IMR-90 (cell line): ENCODE data around the gene ISCA1.

ENCODE experiments used
- MXI1 ChIP-seq: IDR thresholded peaks from 2 replicates; pipeline ENCODE4 v1.6.1; 2012; ENCODE audit warnings: low read depth, mild to moderate bottlenecking, low read length, moderate library complexity, borderline replicate concordance
- TF ChIP-seq, protein P1 (sequence below): conservative IDR thresholded peaks from 2 replicates; pipeline ENCODE4 v1.5.1; 2012; ENCODE audit warnings: mild to moderate bottlenecking, low read depth, low read length, improper control_type of control experiment

DNA sequence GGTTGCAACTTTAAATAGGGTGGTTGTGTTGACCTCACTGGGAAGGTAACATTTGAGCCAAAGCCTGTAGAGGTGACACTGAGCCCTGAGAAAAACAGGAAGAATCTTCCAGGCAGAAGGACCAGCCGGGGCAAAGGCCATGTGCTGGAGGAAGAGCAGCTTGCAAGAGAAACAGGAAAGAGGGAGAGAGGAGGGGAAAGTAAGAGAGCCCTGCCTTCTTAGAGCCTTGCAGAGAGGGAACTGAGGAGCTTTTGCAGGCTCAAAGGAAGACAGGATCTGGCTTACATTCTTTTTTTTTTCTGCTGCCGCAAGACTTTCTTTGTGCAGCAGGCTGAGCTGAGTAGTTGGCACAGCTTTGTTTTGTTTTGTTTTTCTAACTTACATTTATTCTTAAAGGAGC is 40.3 kb downstream of the ISCA1 start:
- TF ChIP-seq, protein P1, sequence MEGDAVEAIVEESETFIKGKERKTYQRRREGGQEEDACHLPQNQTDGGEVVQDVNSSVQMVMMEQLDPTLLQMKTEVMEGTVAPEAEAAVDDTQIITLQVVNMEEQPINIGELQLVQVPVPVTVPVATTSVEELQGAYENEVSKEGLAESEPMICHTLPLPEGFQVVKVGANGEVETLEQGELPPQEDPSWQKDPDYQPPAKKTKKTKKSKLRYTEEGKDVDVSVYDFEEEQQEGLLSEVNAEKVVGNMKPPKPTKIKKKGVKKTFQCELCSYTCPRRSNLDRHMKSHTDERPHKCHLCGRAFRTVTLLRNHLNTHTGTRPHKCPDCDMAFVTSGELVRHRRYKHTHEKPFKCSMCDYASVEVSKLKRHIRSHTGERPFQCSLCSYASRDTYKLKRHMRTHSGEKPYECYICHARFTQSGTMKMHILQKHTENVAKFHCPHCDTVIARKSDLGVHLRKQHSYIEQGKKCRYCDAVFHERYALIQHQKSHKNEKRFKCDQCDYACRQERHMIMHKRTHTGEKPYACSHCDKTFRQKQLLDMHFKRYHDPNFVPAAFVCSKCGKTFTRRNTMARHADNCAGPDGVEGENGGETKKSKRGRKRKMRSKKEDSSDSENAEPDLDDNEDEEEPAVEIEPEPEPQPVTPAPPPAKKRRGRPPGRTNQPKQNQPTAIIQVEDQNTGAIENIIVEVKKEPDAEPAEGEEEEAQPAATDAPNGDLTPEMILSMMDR: no peak
- TF ChIP-seq MXI1: no peak
